Cardiac fibroblast (primary cell): ENCODE measurements around the gene APOL4.
"Not testable (repeated sequence)": the region's sequence is repeated elsewhere in the genome, so short reads cannot be mapped to it uniquely, and the experiment has no call there.

Source experiments
- DNase-seq, 2 donors: peaks; one replicate each; pipeline versions ENCODE4 v3.0.0 to v3.0.0-alpha.2; 2010; ENCODE audit warnings: low read depth in 2 of 2
- H3K4me3 ChIP-seq, 2 donors: replicated peaks in 1 of 2; 1 replicate in 1 of 2; 2 replicates in 1 of 2; pipeline ENCODE4 v1.5.1; 2011; ENCODE audit warnings: low read depth in 2 of 2, low read length in 2 of 2, mild to moderate bottlenecking in 2 of 2, moderate library complexity in 1 of 2
- TF ChIP-seq, protein P1 (sequence below): IDR thresholded peaks from one replicate; pipeline ENCODE4 v1.5.1; 2011; ENCODE audit warnings: low read depth, mild to moderate bottlenecking, low read length, inconsistent platforms

The APOL4 gene

DNA sequence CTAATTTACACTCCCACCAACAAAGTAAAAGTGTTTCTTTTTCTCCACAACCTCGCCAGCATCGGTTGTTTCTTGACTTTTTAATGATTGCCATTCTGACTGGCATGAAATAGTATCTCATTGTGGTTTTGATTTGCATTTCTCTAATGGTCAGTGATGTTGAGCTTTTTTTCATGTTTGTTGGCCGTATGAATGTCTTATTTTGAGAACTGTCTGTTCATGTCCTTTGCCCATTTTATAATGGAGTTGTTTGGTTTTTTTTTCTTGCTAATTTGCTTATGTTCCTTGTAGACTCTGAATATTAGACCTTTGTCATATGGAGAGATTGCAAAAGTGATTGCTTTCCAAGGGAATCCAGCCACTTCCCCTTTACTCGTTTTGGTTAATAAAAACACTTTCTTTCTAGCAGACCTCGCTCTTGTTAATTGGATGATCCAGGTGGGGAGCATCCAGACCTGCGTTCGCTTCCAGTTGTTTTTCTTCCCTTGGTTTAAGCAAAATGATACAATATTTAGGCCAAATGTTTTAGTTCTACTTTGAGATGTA, 17.1 kb upstream of the APOL4 start:
- DNase-seq: no peak
- TF ChIP-seq, protein P1, sequence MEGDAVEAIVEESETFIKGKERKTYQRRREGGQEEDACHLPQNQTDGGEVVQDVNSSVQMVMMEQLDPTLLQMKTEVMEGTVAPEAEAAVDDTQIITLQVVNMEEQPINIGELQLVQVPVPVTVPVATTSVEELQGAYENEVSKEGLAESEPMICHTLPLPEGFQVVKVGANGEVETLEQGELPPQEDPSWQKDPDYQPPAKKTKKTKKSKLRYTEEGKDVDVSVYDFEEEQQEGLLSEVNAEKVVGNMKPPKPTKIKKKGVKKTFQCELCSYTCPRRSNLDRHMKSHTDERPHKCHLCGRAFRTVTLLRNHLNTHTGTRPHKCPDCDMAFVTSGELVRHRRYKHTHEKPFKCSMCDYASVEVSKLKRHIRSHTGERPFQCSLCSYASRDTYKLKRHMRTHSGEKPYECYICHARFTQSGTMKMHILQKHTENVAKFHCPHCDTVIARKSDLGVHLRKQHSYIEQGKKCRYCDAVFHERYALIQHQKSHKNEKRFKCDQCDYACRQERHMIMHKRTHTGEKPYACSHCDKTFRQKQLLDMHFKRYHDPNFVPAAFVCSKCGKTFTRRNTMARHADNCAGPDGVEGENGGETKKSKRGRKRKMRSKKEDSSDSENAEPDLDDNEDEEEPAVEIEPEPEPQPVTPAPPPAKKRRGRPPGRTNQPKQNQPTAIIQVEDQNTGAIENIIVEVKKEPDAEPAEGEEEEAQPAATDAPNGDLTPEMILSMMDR: no peak
- H3K4me3 ChIP-seq: no peak overlapping the region

DNA sequence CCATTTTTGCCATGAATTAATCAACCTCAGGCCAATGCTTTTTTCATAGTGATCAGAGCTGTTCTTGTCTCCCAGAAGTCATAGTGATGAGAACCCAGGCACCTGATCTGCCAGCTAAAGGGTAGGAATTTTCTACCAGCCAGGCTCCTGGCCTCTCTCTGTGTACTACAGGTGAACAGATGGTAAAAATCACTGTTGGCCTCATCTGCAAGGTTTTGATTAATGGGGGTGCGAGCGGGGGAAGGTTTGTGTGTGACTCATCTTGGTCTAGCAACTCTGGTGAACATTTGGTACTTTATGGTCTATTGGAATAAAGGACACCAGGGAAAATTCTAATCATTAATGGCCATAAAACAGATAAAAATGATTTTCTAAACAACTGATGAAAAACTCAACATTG, 14.4 kb upstream of the APOL4 start:
- TF ChIP-seq, protein P1: no peak
- H3K4me3 ChIP-seq: no peak overlapping the region
- DNase-seq: no peak

DNA sequence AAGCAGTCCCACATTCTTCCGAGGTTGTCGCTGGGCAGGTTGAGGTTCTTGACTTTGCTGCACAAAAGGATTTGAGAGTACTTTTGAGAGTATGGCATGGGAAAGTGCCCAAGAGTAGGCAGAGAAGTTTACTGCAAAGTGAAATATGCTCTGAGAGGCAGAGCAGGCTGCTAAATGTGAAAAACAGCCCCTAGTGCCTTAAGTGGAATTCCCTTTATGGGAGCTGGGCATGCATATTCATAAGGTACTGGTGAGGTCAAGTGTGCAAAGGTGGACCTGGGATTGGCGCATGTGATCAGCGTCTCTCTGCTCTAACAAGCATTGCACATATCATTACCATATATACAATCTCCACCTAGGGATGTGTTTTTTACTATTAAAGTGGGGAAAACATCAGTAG, 12.0 kb upstream of the APOL4 start:
- DNase-seq: no peak
- no peak overlapping the region for H3K4me3 ChIP-seq
- TF ChIP-seq, protein P1: no peak

DNA sequence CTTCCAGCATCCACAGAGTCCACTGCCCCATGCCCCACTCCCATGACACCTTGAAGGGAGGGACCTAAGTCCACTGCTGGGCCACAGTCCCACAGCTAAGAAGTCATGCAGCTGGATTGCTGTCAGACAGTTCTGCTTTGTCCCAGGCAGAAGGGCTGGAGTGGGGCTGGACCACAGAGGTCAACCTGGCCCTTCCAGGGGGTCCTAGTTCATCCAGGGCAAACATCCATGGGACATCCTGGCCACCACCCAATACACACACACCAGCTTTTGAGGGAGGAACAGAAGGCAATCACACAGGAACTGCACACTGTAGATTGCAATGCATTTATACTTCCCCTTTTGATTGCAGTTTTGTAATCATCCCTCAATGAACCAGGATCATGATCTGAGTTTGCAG, 11.3 kb upstream of the APOL4 start:
- no peak for DNase-seq
- TF ChIP-seq, protein P1: no peak

DNA sequence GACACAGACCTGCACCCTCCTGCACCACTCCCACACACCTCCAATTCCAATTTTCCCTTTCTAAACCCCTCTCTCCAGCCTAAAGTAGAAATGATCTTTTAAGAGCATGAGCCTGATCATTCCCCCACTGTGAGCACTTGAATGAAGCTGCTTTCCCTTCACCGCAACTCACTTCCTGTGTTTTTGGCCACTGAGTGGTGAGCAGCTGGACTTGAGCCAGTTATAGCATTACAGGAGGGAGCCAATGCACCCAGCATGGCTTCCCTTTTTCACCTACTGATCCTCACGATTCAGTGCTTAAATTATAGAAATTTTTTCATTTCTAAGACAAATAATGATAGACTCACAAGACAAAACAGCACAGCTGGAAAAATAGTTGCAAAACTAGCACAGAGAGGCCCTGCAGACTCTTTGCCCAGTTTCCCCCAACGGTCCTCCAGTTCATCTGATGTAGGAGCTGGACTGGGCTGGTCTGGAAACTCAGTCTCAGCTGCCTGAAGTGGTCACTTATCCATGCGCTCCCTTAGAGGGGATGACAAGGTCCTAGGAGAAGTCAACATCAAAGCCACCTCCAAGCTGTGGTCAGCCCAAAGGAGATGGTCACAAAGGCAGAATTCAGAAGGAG, 9.7 kb upstream of the APOL4 start:
- TF ChIP-seq, protein P1: no peak
- H3K4me3 ChIP-seq: no peak overlapping the region
- peak; percentile 65 to 67 for DNase-seq

More for the DNA sequence above, 11.3 kb upstream of the APOL4 start:
- no peak overlapping the region for H3K4me3 ChIP-seq

DNA sequence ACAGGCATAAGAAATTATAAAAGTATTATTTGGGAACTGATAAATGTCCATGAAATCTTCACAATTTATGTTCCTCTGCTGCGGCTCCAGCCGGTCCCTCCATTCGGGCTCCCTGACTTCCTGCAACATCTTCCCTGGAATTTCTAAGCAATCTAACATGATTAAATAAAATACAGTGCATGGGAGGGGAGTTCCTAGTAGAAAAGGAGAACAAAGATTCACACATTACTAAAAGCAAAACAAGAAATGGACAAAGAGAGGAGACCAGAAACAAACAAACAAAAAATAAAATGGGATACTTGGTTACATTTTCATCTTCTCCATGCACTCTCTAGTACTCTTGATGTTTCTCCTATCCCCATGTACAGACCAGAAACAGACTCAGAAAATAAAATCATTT, 8.6 kb upstream of the APOL4 start:
- no peak overlapping the region for H3K4me3 ChIP-seq
- DNase-seq: no peak
- TF ChIP-seq, protein P1: no peak

DNA sequence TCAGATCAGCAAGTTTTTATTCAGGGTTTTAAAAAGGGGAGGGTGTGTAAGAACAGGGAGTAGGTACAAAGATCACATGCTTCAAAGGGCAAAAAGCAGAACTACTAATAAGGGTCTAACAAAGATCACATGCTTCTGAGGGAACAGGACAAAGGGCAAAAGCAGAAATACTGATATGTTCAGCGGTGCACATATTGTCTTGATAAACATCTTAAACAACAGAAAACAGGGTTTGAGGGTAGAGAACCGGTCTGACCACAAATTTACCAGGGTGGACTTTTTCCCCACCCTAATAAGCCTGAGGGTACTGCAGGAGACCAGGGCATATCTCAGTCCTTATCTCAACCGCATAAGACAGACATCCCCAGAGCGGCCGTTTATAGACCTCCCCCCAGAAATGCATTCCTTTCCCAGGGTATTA, 7.9 kb upstream of the APOL4 start:
- not testable (repeated sequence) for DNase-seq

More for the DNA sequence above, 7.9 kb upstream of the APOL4 start:
- not testable (repeated sequence) for H3K4me3 ChIP-seq
